Stimulated activated CD8-positive, alpha-beta memory T cell treated with anti-CD3 and anti-CD28 coated beads, Interleukin-12 subunit alpha, Interleukin-12 subunit beta, amount 100 ng/mL, for 24 hours (primary cell): ENCODE data around the gene ZNF473.
"Not testable (repeated sequence)": the region's sequence is repeated elsewhere in the genome, so short reads cannot be mapped to it uniquely, and the experiment has no call there.

Experiments
- DNase-seq: peaks from one replicate; pipeline ENCODE4 v3.0.0-alpha.2; 2020; ENCODE audit errors: extremely low read depth

Gene ZNF473

DNA sequence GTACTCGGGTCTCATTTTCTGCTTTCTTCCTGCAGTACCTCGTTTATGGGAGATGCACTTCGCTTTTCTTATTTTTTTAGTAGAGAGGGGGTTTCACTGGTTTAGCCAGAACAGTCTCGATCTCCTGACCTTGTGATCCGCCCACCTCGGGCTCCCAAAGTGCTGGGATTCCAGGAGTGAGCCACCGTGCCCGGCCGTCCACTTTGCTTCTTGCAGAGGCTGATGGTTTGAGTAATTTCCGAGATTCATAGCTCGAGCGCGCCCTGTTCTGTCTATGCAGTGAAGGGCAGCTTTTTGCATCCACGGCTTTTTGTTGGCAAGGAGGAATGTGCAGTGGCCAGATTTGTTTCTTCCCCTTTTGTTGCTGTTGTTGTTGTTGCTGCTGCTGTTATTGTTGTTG lies 73.1 kb downstream of the ZNF473 start:
- not testable (repeated sequence) for DNase-seq

DNA sequence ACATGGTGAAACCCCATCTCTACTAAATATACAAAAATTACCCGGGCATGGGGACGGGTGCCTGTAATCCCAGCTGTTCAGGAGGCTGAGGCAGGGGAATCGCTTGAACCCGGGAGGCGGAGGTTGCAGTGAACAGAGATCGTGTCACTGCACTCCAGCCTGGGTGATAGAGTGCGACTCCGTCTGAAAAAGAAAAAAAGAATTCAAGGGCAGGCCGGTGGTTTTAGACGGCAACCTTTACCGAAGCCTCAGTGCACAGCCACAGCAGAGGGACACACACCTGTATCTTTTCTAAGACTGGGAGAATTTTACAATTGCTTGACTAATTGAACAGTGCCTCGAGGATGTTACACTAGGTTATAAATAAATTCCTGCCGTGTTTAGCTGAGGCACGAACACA lies 73.9 kb downstream of the ZNF473 start:
- DNase-seq: not testable (repeated sequence)

DNA sequence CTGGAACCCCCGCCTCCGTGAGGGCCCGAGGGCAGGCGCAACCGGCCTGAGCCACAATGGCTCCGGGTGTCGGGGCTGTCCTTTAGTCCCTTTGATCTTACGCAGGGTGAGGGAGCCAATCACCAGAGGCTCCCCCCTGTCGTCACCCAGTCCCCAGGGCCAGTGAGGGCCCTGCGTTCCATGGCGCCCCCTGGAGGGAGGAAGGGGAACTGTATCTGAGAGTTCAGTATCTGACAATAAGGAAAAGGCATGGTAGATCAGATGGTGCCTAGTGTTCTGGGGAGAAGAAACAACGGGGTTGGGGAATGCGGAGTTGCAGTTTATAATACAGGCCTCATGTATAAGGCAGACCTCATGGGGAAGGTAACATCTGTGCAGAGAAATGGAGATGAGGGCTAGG lies 75.1 kb downstream of the ZNF473 start:
- DNase-seq: not testable (repeated sequence)
